ENCODE data around the gene PGM5.
A peak's percentile ranks its signal among the peaks of the same experiment; 100 is the strongest.
"Not testable (repeated sequence)": the region's sequence is repeated elsewhere in the genome, so short reads cannot be mapped to it uniquely, and the experiment has no call there.

The PGM5 gene

DNA sequence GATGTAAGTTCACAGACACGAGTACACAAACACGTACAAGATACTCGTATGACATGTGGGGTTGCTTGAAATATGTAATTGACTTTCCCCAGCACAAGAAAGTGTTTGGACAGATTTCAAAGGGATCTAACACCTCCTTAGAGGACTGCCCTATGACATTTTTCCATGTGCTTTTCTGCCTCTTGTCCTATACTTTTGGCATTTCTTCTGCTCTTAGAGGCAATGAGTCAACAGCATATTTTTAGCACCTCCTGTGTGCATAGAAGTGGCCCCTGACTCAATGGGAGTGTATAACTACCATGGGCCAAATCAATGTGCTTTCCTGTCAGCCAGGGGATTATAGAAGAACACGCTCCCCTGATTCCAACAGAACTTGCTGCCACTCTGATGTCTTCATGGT is 4.7 kb upstream of the PGM5 start:
- DNase-seq; H3K9me2 ChIP-seq (replicated peaks; ENCODE audit: insufficient read depth, low read length); H3K9me3 ChIP-seq (replicated peaks; ENCODE audit: insufficient read depth, low read length); H3K9ac ChIP-seq (ENCODE audit: low read length); H3K4me1 ChIP-seq (ENCODE audit: low read length); H3K4me3 ChIP-seq (ENCODE audit: low read length); H3F3A ChIP-seq (ENCODE audit: insufficient read depth, low read length); H3K27ac ChIP-seq (ENCODE audit: low read length); H3K4me2 ChIP-seq (ENCODE audit: low read depth, low read length); H2AFZ ChIP-seq (ENCODE audit: low read length); H3K36me3 ChIP-seq (replicated peaks; ENCODE audit: insufficient read depth, low read length); H3K79me2 ChIP-seq (ENCODE audit: low read length); H4K20me1 ChIP-seq (ENCODE audit: insufficient read depth, low read length); H3K27me3 ChIP-seq (replicated peaks; ENCODE audit: insufficient read depth, low read length): not testable (repeated sequence)

DNA sequence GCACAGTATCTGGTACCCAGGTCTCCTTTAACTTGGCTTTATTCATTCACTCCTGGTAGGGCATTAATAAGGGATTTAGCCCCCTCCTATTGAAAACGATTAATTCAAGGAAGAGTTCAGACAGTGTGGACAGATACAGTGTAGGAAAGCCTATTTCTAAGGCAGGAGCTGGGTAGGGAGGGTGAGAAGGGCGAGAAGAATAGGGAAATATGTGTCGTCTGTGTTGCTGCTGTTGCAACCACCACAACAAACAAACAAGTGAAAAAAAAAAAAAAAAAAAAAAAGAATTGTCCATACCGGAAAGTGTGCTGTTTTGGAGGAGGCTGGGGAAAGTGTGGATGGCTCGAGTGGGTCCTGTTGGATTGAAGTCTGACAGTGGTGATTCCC is 425 bp upstream of the PGM5 start:
- H4K20me1 ChIP-seq (ENCODE audit: insufficient read depth, low read length); H3K4me3 ChIP-seq (ENCODE audit: low read length); DNase-seq; H3K27ac ChIP-seq (ENCODE audit: low read length); H3K4me1 ChIP-seq (ENCODE audit: low read length); H3K4me2 ChIP-seq (ENCODE audit: low read depth, low read length); H3F3A ChIP-seq (ENCODE audit: insufficient read depth, low read length); H3K9me3 ChIP-seq (replicated peaks; ENCODE audit: insufficient read depth, low read length); H3K36me3 ChIP-seq (replicated peaks; ENCODE audit: insufficient read depth, low read length); H3K27me3 ChIP-seq (replicated peaks; ENCODE audit: insufficient read depth, low read length); H3K79me2 ChIP-seq (ENCODE audit: low read length); H3K9me2 ChIP-seq (replicated peaks; ENCODE audit: insufficient read depth, low read length); H3K9ac ChIP-seq (ENCODE audit: low read length); H2AFZ ChIP-seq (ENCODE audit: low read length): not testable (repeated sequence)

- Histone ChIP-seq H2AFZ (ENCODE audit: low read length) (0 out of 2 replicates have a peak overlapping the region, but pooled peaks have one; percentile 75), H3K4me2 (ENCODE audit: low read depth, low read length) (peak overlapping the region; percentile 63; the same call in 1 of the 2 replicates), H3K4me3 (ENCODE audit: low read length) (peak overlapping the region; percentile 65)
- not testable (repeated sequence) for H3K9me2 ChIP-seq (replicated peaks; ENCODE audit: insufficient read depth, low read length); H3K27ac ChIP-seq (ENCODE audit: low read length); H3K79me2 ChIP-seq (ENCODE audit: low read length); H3K9me3 ChIP-seq (replicated peaks; ENCODE audit: insufficient read depth, low read length); H3F3A ChIP-seq (ENCODE audit: insufficient read depth, low read length); H3K36me3 ChIP-seq (replicated peaks; ENCODE audit: insufficient read depth, low read length); H4K20me1 ChIP-seq (ENCODE audit: insufficient read depth, low read length); H3K27me3 ChIP-seq (replicated peaks; ENCODE audit: insufficient read depth, low read length); H3K4me1 ChIP-seq (ENCODE audit: low read length); DNase-seq; H3K9ac ChIP-seq (ENCODE audit: low read length)
Measured at GRCh38 chr9:68357119-68357714, 806 bp downstream of the PGM5 start.

- Histone ChIP-seq H3K9ac (ENCODE audit: low read length) (peak overlapping the region; percentile 34; the same call in 1 of the 2 replicates), H3K27ac (ENCODE audit: low read length) (peak overlapping the region; percentile 77; the same call in 1 of the 2 replicates), H3K4me3 (ENCODE audit: low read length) (0 out of 2 replicates have a peak overlapping the region, but pooled peaks have one; percentile 43), H2AFZ (ENCODE audit: low read length) (peak overlapping the region; percentile 78), H3K4me2 (ENCODE audit: low read depth, low read length) (peak overlapping the region; percentile 62; the same call in 1 of the 2 replicates)
- not testable (repeated sequence) for H3K79me2 ChIP-seq (ENCODE audit: low read length); H3K9me2 ChIP-seq (replicated peaks; ENCODE audit: insufficient read depth, low read length); H3K4me1 ChIP-seq (ENCODE audit: low read length); H3K36me3 ChIP-seq (replicated peaks; ENCODE audit: insufficient read depth, low read length); H3F3A ChIP-seq (ENCODE audit: insufficient read depth, low read length); H4K20me1 ChIP-seq (ENCODE audit: insufficient read depth, low read length); H3K9me3 ChIP-seq (replicated peaks; ENCODE audit: insufficient read depth, low read length); H3K27me3 ChIP-seq (replicated peaks; ENCODE audit: insufficient read depth, low read length)
- DNase-seq = peak; percentile 60
Measured at GRCh38 chr9:68366933-68367547, 10.6 kb downstream of the PGM5 start.

- H3K27ac ChIP-seq (ENCODE audit: low read length); H3K9me2 ChIP-seq (replicated peaks; ENCODE audit: insufficient read depth, low read length); H3K79me2 ChIP-seq (ENCODE audit: low read length); H4K20me1 ChIP-seq (ENCODE audit: insufficient read depth, low read length); H3F3A ChIP-seq (ENCODE audit: insufficient read depth, low read length); H3K4me2 ChIP-seq (ENCODE audit: low read depth, low read length); H3K4me3 ChIP-seq (ENCODE audit: low read length); H3K9ac ChIP-seq (ENCODE audit: low read length); H3K4me1 ChIP-seq (ENCODE audit: low read length); H3K9me3 ChIP-seq (replicated peaks; ENCODE audit: insufficient read depth, low read length); DNase-seq; H2AFZ ChIP-seq (ENCODE audit: low read length); H3K27me3 ChIP-seq (replicated peaks; ENCODE audit: insufficient read depth, low read length); H3K36me3 ChIP-seq (replicated peaks; ENCODE audit: insufficient read depth, low read length): not testable (repeated sequence)
Measured at GRCh38 chr9:68375789-68376188, 19.4 kb downstream of the PGM5 start.

DNA sequence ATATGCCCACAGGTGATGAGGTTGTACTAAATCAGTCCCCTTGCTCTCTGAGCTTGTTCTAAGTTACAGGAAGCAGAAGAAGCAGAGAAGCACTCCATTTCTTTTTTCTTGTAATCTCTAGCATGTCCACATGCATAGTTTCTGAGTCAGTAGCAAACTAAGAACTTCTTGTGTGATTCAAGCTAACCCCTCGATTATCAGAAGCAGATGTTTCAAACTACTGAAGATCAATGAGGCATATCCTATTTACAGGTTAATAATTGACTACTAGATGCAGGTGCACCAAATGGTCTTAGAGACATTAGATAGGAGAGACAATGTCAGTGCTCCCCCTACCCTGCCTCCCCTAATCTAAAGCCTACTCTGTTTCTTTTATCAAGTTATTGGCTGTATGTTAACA is 21.3 kb downstream of the PGM5 start:
- H4K20me1 ChIP-seq (ENCODE audit: insufficient read depth, low read length); H3K9me2 ChIP-seq (replicated peaks; ENCODE audit: insufficient read depth, low read length); H3K4me3 ChIP-seq (ENCODE audit: low read length); H3K79me2 ChIP-seq (ENCODE audit: low read length); H3F3A ChIP-seq (ENCODE audit: insufficient read depth, low read length); H3K9me3 ChIP-seq (replicated peaks; ENCODE audit: insufficient read depth, low read length); H3K4me2 ChIP-seq (ENCODE audit: low read depth, low read length); H3K4me1 ChIP-seq (ENCODE audit: low read length); H3K27me3 ChIP-seq (replicated peaks; ENCODE audit: insufficient read depth, low read length); H2AFZ ChIP-seq (ENCODE audit: low read length); H3K9ac ChIP-seq (ENCODE audit: low read length); DNase-seq; H3K36me3 ChIP-seq (replicated peaks; ENCODE audit: insufficient read depth, low read length); H3K27ac ChIP-seq (ENCODE audit: low read length): not testable (repeated sequence)

GRCh38 chr9:68383894-68384293 is 27.5 kb downstream of the PGM5 start:
- H3K27me3 ChIP-seq (replicated peaks; ENCODE audit: insufficient read depth, low read length); H2AFZ ChIP-seq (ENCODE audit: low read length); H3K4me1 ChIP-seq (ENCODE audit: low read length): not testable (repeated sequence)

DNA sequence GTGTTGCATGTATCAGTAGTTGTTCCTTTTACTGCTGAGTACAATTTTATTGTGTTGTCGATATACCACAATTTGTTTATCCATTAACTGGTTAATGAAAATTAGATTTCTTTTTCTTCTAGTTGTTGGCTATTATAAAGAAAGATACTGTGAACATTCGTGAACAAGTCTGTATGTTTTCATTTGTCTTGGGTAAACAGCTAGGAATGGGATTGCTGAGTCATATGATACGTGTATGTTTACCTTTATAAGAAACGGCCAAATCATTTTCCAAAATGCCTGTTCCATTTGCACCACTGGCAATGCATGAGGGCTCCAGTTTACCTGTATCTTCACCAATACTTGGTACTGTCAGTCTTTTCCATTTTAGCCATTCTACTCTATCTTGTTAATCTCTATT is 33.1 kb downstream of the PGM5 start:
- H3K36me3 ChIP-seq (replicated peaks; ENCODE audit: insufficient read depth, low read length); H3K27ac ChIP-seq (ENCODE audit: low read length); H3K27me3 ChIP-seq (replicated peaks; ENCODE audit: insufficient read depth, low read length); H3K9ac ChIP-seq (ENCODE audit: low read length); H4K20me1 ChIP-seq (ENCODE audit: insufficient read depth, low read length); H3K9me2 ChIP-seq (replicated peaks; ENCODE audit: insufficient read depth, low read length); H3K4me2 ChIP-seq (ENCODE audit: low read depth, low read length); DNase-seq; H3K4me3 ChIP-seq (ENCODE audit: low read length); H3K79me2 ChIP-seq (ENCODE audit: low read length); H3K9me3 ChIP-seq (replicated peaks; ENCODE audit: insufficient read depth, low read length); H3K4me1 ChIP-seq (ENCODE audit: low read length); H2AFZ ChIP-seq (ENCODE audit: low read length); H3F3A ChIP-seq (ENCODE audit: insufficient read depth, low read length): not testable (repeated sequence)

More at GRCh38 chr9:68383894-68384293, 27.5 kb downstream of the PGM5 start:
- not testable (repeated sequence) for H3K9ac ChIP-seq (ENCODE audit: low read length); H3K79me2 ChIP-seq (ENCODE audit: low read length); H3K36me3 ChIP-seq (replicated peaks; ENCODE audit: insufficient read depth, low read length); H3K9me2 ChIP-seq (replicated peaks; ENCODE audit: insufficient read depth, low read length); H4K20me1 ChIP-seq (ENCODE audit: insufficient read depth, low read length); H3F3A ChIP-seq (ENCODE audit: insufficient read depth, low read length); H3K9me3 ChIP-seq (replicated peaks; ENCODE audit: insufficient read depth, low read length); H3K4me3 ChIP-seq (ENCODE audit: low read length)
- Histone ChIP-seq H3K4me2 (ENCODE audit: low read depth, low read length) (peak overlapping the region; percentile 14; the same call in 1 of the 2 replicates), H3K27ac (ENCODE audit: low read length) (peak overlapping the region; percentile 39; the same call in 1 of the 2 replicates)
- DNase-seq = peak; percentile 64

All from MM.1S (cell line).